HG02973 (cell line): ENCODE results near the gene MGAT3.
"Not testable (repeated sequence)": the region's sequence is repeated elsewhere in the genome, so short reads cannot be mapped to it uniquely, and the experiment has no call there.

Experiments
- ATAC-seq: cut with Tn5 transposase; IDR thresholded peaks from one replicate; pipeline ENCODE4 v1.9.1; 2021; ENCODE audit warnings: moderate library complexity; ENCODE audit not compliant: unreplicated experiment

Gene MGAT3

GRCh38 chr22:39508393-39508792 is 51.6 kb downstream of the MGAT3 start:
- ATAC-seq = no peak

- ATAC-seq = no peak
These were observed 53.8 kb downstream of the MGAT3 start for GRCh38 chr22:39510529-39511149.

GRCh38 chr22:39511226-39511625 is 54.4 kb downstream of the MGAT3 start:
- no peak for ATAC-seq

DNA sequence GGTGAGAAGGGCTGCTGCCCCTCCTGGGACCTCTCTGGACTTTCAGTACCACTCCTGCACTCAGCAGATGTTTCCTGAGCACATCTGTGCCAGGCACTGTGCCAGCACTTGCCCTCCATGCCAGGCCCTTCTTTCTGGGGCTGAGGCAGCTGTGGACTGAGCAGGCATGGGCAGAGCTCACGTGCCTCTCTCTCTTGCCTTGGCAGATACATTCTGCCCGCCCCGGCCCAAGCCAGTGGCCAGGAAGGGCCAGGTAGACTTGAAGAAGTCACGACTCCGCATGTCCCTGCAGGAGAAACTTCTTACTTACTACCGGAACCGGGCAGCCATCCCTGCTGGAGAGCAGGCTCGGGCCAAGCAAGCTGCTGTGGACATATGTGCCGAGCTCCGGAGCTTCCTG is 55.2 kb downstream of the MGAT3 start:
- ATAC-seq = no peak

GRCh38 chr22:39513791-39514190 is 57.0 kb downstream of the MGAT3 start:
- ATAC-seq = no peak

GRCh38 chr22:39514373-39514973 is 57.7 kb downstream of the MGAT3 start:
- ATAC-seq = no peak

- ATAC-seq = no peak
These were observed 58.6 kb downstream of the MGAT3 start for GRCh38 chr22:39515266-39516050.

DNA sequence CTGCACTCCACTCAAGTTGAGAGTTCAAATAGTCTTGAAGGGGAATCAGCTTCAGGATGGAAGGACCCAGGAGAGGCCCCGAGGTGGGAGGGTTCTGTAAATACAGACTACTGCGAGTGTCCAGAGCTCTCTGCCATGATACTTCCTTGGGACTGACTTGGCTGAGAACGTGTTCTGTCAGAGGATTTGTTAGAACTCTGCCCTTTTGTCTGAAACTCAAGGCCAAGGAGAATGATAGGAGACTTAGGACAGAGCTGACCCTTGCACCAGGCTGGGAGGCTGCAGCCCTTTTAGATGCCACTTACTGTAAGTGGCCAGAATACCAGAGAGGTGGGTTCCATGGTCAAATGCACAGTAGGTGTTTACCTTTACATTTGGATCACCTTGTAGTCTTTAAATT is 60.7 kb downstream of the MGAT3 start:
- ATAC-seq = no peak

GRCh38 chr22:39518144-39518786 is 61.5 kb downstream of the MGAT3 start:
- ATAC-seq = no peak

DNA sequence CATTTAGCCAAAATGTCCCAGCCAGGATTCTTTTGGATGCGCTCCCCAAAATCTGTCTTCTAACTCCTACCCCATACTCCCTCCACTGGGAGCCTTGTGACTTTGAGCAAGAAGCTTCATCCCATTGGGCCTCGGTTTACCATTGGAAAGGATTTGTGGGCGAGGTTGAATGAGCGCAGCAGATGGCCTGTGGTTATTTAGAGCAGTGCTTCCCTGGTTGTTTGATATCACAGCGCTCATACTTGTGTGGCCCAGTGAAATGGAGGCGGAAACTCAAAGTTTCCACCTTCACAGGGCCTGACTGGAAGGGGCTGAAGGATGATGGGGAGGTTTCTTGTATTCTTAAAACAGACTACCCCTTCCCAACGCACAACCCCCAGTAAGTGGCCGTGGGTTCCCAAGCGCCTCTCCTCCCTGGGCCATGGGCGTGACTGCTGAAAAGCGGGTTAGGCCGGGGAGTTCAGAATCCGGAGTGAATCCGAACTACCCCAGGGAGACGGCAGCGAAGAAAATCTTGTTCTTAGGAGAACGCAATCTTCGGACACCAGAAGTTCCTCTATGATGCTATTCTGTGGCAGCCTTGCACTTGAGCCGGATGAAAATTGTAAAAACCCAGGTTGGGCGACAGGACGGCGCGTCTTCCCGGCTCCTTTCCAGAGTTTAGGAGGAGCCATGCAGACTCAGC is 62.3 kb downstream of the MGAT3 start:
- ATAC-seq = no peak

GRCh38 chr22:39519681-39520225 is 62.9 kb downstream of the MGAT3 start:
- peak; percentile 70 for ATAC-seq

- ATAC-seq = peak; percentile 45
These were observed 63.7 kb downstream of the MGAT3 start, which contains the start of gene ATF4 for GRCh38 chr22:39520226-39521105. ATF4 (plus strand) TSS chr22:39520562; CDS start chr22:39521446, 884 bp downstream.

GRCh38 chr22:39521106-39521885 is 64.5 kb downstream of the MGAT3 start:
- ATAC-seq = not testable (repeated sequence)

GRCh38 chr22:39522091-39522490 is 65.3 kb downstream of the MGAT3 start:
- not testable (repeated sequence) for ATAC-seq

- no peak for ATAC-seq
These were observed 65.9 kb downstream of the MGAT3 start for GRCh38 chr22:39522567-39523300.

DNA sequence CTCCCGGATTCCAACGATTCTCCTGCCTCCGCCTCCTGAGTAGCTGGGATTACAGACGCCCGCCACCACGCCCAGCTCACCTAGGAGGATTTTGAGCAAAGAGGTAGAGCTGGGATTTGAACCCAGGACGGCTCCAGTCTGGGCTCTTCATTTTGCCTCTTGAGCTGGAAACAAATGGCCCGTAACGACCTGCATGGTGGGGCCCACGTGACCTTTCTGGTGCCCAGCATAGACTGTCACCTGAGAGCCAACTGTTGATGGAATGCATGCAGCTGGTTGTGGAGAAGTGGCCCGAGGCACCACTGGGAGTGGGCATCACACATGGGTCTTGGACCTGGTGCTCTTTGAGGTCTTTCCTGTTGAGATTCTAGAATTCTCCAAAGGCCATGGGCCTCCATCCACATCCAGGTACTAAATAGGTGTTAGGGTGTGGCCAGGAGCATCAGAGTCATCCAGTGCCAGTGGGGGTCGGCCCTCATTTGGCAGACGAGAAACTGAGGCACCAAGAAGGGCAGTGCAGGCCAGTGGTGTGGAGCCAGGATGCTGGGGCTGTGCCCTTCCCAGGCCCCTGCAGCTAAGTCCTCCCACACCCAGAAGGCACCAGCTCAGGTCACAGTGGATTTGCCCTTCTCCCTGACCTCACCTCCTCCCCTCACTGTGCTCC is 67.4 kb downstream of the MGAT3 start:
- ATAC-seq = no peak

GRCh38 chr22:39524753-39525657 is 68.2 kb downstream of the MGAT3 start:
- no peak for ATAC-seq
